Ishikawa (cell line): ENCODE measurements around the gene AKAP10.

Source experiments
- CEBPB ChIP-seq: IDR thresholded peaks from 2 replicates; pipeline ENCODE4 v1.6.1; 2012
- CREB1 ChIP-seq: IDR thresholded peaks from 2 replicates; pipeline ENCODE4 v1.6.1; 2012; ENCODE audit warnings: low read depth
- EGR1 ChIP-seq: IDR thresholded peaks from 2 replicates; pipeline ENCODE4 v1.6.1; 2012
- EP300 ChIP-seq: IDR thresholded peaks from 2 replicates; pipeline ENCODE4 v1.6.1; 2012; ENCODE audit warnings: borderline replicate concordance
- FOXM1 ChIP-seq: IDR thresholded peaks from 2 replicates; pipeline ENCODE4 v1.6.1; 2012; ENCODE audit warnings: low read depth, borderline replicate concordance
- NFIC ChIP-seq: IDR thresholded peaks from 2 replicates; pipeline ENCODE4 v1.6.1; 2012
- RAD21 ChIP-seq: IDR thresholded peaks from 2 replicates; pipeline ENCODE4 v1.6.1; 2012; ENCODE audit warnings: low read depth
- TAF1 ChIP-seq: IDR thresholded peaks from 2 replicates; pipeline ENCODE4 v1.6.1; 2012; ENCODE audit warnings: low read depth, mild to moderate bottlenecking
- TCF12 ChIP-seq: IDR thresholded peaks from 2 replicates; pipeline ENCODE4 v1.6.1; 2012; ENCODE audit warnings: low read depth
- TEAD4 ChIP-seq: IDR thresholded peaks from 2 replicates; pipeline ENCODE4 v1.6.1; 2012
- YY1 ChIP-seq: IDR thresholded peaks from 2 replicates; pipeline ENCODE4 v1.6.1; 2012; ENCODE audit warnings: low read depth
- ZBTB7A ChIP-seq: IDR thresholded peaks from 2 replicates; pipeline ENCODE4 v1.6.1; 2012; ENCODE audit warnings: low read depth
- TF ChIP-seq, protein P1 (sequence below): IDR thresholded peaks from 2 replicates; pipeline ENCODE4 v1.6.1; 2012
- TF ChIP-seq, protein P2 (sequence below): IDR thresholded peaks from 2 replicates; pipeline ENCODE4 v1.6.1; 2012; ENCODE audit warnings: low read depth, mild to moderate bottlenecking
- TF ChIP-seq, protein P3 (sequence below): IDR thresholded peaks from 2 replicates; pipeline ENCODE4 v1.6.1; 2012

AKAP10 gene

DNA sequence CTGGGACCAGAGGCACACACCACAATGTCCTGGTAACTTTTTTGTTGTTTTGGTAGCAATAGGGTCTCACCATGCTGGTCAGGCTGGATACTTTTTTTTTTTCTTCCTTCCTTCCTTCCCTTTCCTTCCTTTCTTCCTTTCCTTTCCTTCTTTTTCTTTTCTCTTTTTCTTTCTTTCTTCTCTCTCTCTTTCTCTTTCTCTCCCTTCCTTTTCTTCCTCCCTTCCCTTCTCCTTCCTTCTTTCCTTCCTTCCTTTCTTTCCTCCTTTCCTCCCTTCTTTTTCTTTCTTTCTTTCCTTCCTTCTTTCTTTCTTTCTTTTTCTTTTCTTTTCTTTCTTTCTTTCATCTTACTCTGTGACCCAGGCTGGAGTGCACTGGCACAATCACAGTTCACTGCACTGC, 91.5 kb downstream of the AKAP10 start:
- TF ChIP-seq YY1 (no peak), CEBPB (no peak), EP300 (no peak), TAF1 (no peak), RAD21 (no peak), ZBTB7A (no peak), TCF12 (no peak), FOXM1 (no peak), TEAD4 (no peak), EGR1 (no peak), NFIC (no peak), CREB1 (no peak)
- TF ChIP-seq, protein P1, sequence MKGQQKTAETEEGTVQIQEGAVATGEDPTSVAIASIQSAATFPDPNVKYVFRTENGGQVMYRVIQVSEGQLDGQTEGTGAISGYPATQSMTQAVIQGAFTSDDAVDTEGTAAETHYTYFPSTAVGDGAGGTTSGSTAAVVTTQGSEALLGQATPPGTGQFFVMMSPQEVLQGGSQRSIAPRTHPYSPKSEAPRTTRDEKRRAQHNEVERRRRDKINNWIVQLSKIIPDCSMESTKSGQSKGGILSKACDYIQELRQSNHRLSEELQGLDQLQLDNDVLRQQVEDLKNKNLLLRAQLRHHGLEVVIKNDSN = no peak
- TF ChIP-seq, protein P2, sequence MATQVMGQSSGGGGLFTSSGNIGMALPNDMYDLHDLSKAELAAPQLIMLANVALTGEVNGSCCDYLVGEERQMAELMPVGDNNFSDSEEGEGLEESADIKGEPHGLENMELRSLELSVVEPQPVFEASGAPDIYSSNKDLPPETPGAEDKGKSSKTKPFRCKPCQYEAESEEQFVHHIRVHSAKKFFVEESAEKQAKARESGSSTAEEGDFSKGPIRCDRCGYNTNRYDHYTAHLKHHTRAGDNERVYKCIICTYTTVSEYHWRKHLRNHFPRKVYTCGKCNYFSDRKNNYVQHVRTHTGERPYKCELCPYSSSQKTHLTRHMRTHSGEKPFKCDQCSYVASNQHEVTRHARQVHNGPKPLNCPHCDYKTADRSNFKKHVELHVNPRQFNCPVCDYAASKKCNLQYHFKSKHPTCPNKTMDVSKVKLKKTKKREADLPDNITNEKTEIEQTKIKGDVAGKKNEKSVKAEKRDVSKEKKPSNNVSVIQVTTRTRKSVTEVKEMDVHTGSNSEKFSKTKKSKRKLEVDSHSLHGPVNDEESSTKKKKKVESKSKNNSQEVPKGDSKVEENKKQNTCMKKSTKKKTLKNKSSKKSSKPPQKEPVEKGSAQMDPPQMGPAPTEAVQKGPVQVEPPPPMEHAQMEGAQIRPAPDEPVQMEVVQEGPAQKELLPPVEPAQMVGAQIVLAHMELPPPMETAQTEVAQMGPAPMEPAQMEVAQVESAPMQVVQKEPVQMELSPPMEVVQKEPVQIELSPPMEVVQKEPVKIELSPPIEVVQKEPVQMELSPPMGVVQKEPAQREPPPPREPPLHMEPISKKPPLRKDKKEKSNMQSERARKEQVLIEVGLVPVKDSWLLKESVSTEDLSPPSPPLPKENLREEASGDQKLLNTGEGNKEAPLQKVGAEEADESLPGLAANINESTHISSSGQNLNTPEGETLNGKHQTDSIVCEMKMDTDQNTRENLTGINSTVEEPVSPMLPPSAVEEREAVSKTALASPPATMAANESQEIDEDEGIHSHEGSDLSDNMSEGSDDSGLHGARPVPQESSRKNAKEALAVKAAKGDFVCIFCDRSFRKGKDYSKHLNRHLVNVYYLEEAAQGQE = no peak
- TF ChIP-seq, protein P3, sequence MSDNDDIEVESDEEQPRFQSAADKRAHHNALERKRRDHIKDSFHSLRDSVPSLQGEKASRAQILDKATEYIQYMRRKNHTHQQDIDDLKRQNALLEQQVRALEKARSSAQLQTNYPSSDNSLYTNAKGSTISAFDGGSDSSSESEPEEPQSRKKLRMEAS = no peak

- TF ChIP-seq RAD21 (no peak), CREB1 (no peak)
Observed at GRCh38 chr17:19883537-19884215, 94.0 kb downstream of the AKAP10 start.

- TF ChIP-seq, protein P1 = no peak
- TF ChIP-seq, protein P2 = no peak
- no peak for TF ChIP-seq FOXM1
- no peak for TF ChIP-seq CEBPB
- TF ChIP-seq RAD21 = no peak
- TF ChIP-seq, protein P3 = no peak
- no peak for TF ChIP-seq TCF12
Observed at GRCh38 chr17:19880393-19880792, 97.2 kb downstream of the AKAP10 start.

DNA sequence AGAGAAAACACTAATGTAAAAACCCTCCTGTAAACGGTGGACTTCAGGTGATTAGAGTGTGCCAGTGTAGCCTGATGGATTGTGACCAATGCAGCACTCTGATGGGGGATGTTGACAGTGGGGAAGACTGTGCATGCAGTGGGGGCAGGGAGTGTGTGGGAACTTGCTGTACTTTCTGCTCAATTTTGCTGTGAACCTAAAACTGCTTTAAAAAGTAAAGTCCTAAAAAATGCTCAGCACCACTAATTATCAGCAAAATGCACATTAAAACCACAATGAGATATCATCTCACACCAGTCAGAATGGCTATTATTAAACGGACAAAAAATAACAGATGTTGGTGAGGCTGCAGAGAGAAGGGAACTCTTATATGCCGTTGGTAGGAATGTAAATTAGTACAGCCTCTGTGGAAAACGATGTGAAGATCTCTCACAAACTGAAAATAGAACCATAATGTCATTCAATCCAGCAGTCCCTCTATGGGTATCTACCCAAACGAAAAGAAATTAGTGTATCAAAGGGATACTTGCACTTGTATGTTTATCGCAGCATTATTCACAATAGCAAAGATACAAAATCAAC, 100.2 kb downstream of the AKAP10 start:
- TF ChIP-seq TAF1 = no peak
- no peak for TF ChIP-seq EP300
- TF ChIP-seq, protein P1 = no peak
- TF ChIP-seq TEAD4 = no peak

- TF ChIP-seq, protein P1 = no peak
- TF ChIP-seq TAF1 = no peak
Observed at GRCh38 chr17:19876529-19877161, 101.0 kb downstream of the AKAP10 start.

DNA sequence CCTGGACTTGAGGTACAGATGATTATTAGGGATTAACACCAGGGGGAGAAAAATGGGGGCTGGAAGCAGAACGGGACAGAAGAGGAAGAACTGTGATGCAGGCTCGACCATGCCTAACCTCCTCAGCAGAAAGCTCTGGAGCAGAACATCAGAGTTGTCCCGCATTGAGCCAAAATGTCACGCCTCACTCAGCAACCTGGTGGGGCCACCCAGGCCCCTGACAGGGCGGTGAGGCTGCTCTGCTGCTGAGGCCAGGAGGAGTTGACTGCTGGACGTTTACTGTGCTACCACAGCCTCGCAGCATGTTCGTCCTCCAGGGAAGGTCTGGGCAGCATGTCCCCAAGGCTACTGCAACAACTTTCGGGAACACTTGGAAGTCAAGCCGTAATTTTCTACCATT, 103.4 kb downstream of the AKAP10 start:
- TF ChIP-seq TAF1 = no peak
- TF ChIP-seq, protein P2 = no peak
- TF ChIP-seq ZBTB7A = no peak
- no peak for TF ChIP-seq CEBPB
- TF ChIP-seq FOXM1 = no peak
- no peak for TF ChIP-seq RAD21
- TF ChIP-seq TCF12 = no peak
- TF ChIP-seq TEAD4 = no peak
- TF ChIP-seq, protein P1 = no peak
- TF ChIP-seq YY1 = no peak
- no peak for TF ChIP-seq EGR1
- TF ChIP-seq NFIC = no peak
- TF ChIP-seq CREB1 = no peak
- TF ChIP-seq, protein P3 = no peak
- no peak for TF ChIP-seq EP300
